ENCODE results near the gene ERC2. TPM values are rescaled to one million over a fixed set of nuclear protein-coding genes. Genes with fewer than 3 reads are reported as not detected.

ERC2 gene
- total RNA-seq, 1 donor from 2014 or later, result 48.3 TPM

- DNase-seq, result no peak
- H3K27ac Mint-ChIP-seq (ENCODE audit: unreplicated experiment), result no peak overlapping the region
- no peaks in the 10 kb centered on the region for H3K27me3 Mint-ChIP-seq (ENCODE audit: unreplicated experiment)
- no peak overlapping the region for H3K4me3 Mint-ChIP-seq (ENCODE audit: unreplicated experiment)
- no peaks in the 10 kb centered on the region for H3K9me3 Mint-ChIP-seq (ENCODE audit: unreplicated experiment)
- H3K4me1 Mint-ChIP-seq (ENCODE audit: low read depth, unreplicated experiment), result no peaks in the 10 kb centered on the region
- no peaks in the 10 kb centered on the region for H3K36me3 Mint-ChIP-seq (ENCODE audit: unreplicated experiment)
- no peak for TF ChIP-seq CTCF (IDR thresholded peaks at IDR 0.05; ENCODE audit: partially characterized antibody, unreplicated experiment)
Observed at GRCh38 chr3:55702822-55703221, 765.4 kb downstream of the ERC2 start.

GRCh38 chr3:55701997-55702396 lies 766.3 kb downstream of the ERC2 start:
- TF ChIP-seq CTCF (IDR thresholded peaks at IDR 0.05; ENCODE audit: partially characterized antibody, unreplicated experiment), result no peak
- H3K27me3 Mint-ChIP-seq (ENCODE audit: unreplicated experiment), result no peaks in the 10 kb centered on the region
- H3K36me3 Mint-ChIP-seq (ENCODE audit: unreplicated experiment), result no peaks in the 10 kb centered on the region
- no peak overlapping the region for H3K4me3 Mint-ChIP-seq (ENCODE audit: unreplicated experiment)
- H3K4me1 Mint-ChIP-seq (ENCODE audit: low read depth, unreplicated experiment), result no peaks in the 10 kb centered on the region
- H3K27ac Mint-ChIP-seq (ENCODE audit: unreplicated experiment), result no peak overlapping the region
- no peak for DNase-seq
- no peaks in the 10 kb centered on the region for H3K9me3 Mint-ChIP-seq (ENCODE audit: unreplicated experiment)

GRCh38 chr3:55698831-55699230 lies 769.4 kb downstream of the ERC2 start:
- H3K36me3 Mint-ChIP-seq (ENCODE audit: unreplicated experiment), result no peaks in the 10 kb centered on the region
- no peak overlapping the region for H3K4me3 Mint-ChIP-seq (ENCODE audit: unreplicated experiment)
- no peak overlapping the region for H3K27ac Mint-ChIP-seq (ENCODE audit: unreplicated experiment)
- no peaks in the 10 kb centered on the region for H3K4me1 Mint-ChIP-seq (ENCODE audit: low read depth, unreplicated experiment)
- H3K27me3 Mint-ChIP-seq (ENCODE audit: unreplicated experiment), result no peaks in the 10 kb centered on the region
- TF ChIP-seq CTCF (IDR thresholded peaks at IDR 0.05; ENCODE audit: partially characterized antibody, unreplicated experiment), result no peak
- no peak for DNase-seq
- no peaks in the 10 kb centered on the region for H3K9me3 Mint-ChIP-seq (ENCODE audit: unreplicated experiment)

GRCh38 chr3:55697177-55697865 lies 770.9 kb downstream of the ERC2 start:
- no peaks in the 10 kb centered on the region for H3K27me3 Mint-ChIP-seq (ENCODE audit: unreplicated experiment)
- no peak for DNase-seq
- no peaks in the 10 kb centered on the region for H3K4me1 Mint-ChIP-seq (ENCODE audit: low read depth, unreplicated experiment)
- TF ChIP-seq CTCF (IDR thresholded peaks at IDR 0.05; ENCODE audit: partially characterized antibody, unreplicated experiment), result no peak
- no peak overlapping the region for H3K4me3 Mint-ChIP-seq (ENCODE audit: unreplicated experiment)
- H3K9me3 Mint-ChIP-seq (ENCODE audit: unreplicated experiment), result no peaks in the 10 kb centered on the region
- H3K27ac Mint-ChIP-seq (ENCODE audit: unreplicated experiment), result no peak overlapping the region
- no peaks in the 10 kb centered on the region for H3K36me3 Mint-ChIP-seq (ENCODE audit: unreplicated experiment)

- no peak for TF ChIP-seq CTCF (IDR thresholded peaks at IDR 0.05; ENCODE audit: partially characterized antibody, unreplicated experiment)
- DNase-seq, result no peak
- H3K27ac Mint-ChIP-seq (ENCODE audit: unreplicated experiment), result no peak overlapping the region
- no peak overlapping the region for H3K4me3 Mint-ChIP-seq (ENCODE audit: unreplicated experiment)
- no peaks in the 10 kb centered on the region for H3K9me3 Mint-ChIP-seq (ENCODE audit: unreplicated experiment)
- H3K36me3 Mint-ChIP-seq (ENCODE audit: unreplicated experiment), result no peaks in the 10 kb centered on the region
- H3K4me1 Mint-ChIP-seq (ENCODE audit: low read depth, unreplicated experiment), result peaks cover 9% of the 10 kb centered on the region
- H3K27me3 Mint-ChIP-seq (ENCODE audit: unreplicated experiment), result no peaks in the 10 kb centered on the region
Observed at GRCh38 chr3:55692957-55693558, 775.2 kb downstream of the ERC2 start.
